HG03354 (cell line): ENCODE measurements around the gene VWA8.
"Not testable (repeated sequence)": the region's sequence is repeated elsewhere in the genome, so short reads cannot be mapped to it uniquely, and the experiment has no call there.

Experiments
- ATAC-seq: cut with Tn5 transposase; IDR thresholded peaks from one replicate; pipeline ENCODE4 v1.9.1; 2021; ENCODE audit warnings: mild to moderate bottlenecking; ENCODE audit not compliant: unreplicated experiment, poor library complexity, severe bottlenecking

Gene VWA8

DNA sequence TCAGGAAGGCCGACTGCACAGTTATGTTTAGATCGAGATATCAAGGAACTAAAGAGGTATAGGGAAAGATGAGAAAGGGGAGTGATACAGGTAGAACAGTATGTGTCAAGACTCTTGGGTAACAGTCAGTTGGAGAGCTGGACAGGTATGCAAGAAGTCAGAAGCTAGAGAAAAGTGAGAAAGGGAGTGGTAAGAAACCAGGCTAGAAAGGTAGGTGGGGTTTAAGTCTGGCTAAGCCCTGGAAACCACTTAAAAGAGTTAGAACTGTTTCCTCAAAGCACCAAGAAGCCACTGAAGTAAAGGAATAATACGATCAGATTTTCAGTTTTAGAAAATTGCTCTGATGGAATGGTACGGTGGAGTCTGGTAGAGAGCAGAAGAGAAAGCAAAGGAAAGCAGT, 196.4 kb downstream of the VWA8 start:
- no peak for ATAC-seq

DNA sequence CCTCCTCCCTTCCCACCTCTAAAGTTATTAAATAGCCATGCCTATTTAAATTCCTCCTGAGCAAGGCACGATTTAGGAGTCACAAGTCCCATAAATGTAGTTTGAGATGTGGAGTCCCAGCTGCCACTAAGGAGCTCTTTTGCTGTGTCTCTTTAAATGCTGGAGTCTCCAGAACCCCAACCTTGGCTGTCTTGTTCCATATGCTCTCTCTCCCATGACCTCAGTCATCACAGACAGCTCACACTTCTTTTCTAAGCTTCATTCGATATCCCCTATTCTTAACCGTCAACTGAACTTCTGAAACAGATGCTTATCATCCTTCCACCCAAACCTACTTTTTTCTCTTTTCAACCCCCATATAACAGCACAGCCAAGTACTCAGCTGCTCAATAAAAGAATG, 197.1 kb downstream of the VWA8 start:
- ATAC-seq: no peak

DNA sequence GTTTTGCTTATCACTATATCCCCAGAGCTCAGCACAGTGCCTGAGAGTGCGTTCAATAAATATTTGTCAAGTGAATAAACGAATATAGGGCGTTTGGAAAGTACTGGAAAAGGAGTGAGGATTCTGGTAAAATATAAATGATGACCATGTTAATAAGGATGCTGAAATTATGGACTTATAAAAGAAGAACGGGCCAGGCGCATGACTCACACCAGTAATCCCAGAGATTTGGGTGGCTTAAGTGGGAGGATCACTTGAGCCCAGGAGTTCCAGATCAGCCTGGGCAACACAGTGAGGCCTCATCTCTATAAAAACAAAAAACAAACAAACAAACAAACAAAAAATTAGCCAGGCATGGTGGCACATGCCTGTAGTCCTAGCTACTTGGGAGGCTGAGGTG, 198.1 kb downstream of the VWA8 start:
- ATAC-seq: no peak

DNA sequence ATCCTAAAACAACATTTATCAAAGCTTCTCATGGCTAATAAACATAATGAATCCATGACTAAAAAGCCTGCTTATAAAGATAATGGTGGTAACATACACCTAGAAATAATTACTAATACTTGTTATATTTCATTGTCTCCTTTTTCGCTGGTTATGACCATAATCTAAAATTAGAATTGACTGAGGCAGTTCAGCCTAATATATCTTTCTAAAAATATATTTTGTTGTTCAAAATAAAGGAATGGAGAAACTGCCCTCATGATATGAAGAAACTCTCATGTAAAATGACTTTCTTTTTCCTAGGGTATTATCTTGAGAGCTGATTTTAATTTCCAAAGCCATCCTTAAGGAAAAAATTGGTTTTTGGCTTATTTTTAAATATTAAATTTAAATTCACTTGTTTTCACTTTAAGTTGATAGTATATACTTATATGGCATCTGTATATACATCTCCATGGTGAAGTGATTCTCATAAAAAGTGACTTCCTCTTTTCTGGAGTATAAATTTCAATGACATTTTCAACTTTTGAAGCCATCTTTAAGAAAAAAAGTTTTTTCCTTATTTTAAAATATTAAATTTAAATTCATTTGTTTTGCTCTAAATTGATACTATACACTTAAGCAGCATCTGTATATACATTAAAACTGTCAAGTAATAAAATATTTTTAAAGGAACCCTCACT, 204.6 kb downstream of the VWA8 start:
- no peak for ATAC-seq

DNA sequence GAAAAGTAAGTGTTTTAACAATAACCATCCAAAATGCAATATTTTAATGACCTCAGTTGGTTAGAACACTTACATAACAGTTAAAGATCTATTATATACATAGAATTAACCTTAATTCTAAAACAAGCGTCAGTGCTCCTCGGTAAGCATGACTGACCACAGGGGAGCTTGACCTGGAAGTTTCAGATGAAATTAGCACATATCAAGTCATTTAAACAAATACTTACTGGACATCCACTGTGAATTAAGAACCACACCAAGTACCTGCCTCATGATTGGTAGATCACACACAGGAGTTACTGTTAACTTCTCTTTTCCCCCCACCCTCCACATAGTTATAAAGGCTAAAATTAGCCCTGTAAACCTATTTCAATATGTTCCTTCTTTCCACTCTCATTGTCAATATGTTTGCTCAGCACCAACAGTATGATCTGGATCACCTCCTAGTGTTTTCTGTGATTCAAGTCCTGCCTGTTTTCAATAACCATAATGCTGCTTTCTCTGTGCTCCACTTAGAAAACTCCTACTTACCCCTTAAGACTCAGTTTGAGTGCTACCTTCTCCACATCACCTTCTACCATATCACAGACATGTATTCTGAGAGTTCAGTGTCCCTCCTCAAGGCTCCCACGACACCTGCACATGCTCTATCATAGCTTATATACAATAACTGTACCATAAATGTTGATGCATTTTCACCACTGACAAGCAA, 209.0 kb downstream of the VWA8 start:
- no peak for ATAC-seq

DNA sequence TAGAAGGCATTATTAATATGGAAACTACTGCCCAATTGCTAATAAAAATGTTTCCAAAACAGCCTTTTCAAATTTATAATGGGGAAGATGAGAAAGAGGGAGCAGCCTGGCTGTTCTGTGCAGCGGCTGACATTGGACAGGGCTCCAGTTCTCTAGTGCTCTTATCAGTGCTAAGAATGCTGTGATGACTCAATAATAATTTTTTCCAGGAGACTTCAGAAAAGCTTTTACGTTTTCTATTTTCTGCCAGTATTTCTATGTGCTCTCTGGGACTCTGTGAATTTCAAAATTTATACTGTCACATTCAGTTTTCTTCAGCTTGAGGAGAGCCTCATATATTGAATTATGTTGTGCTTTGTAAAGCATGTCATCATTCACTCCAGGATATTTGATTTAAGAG, 209.6 kb downstream of the VWA8 start:
- ATAC-seq: no peak

DNA sequence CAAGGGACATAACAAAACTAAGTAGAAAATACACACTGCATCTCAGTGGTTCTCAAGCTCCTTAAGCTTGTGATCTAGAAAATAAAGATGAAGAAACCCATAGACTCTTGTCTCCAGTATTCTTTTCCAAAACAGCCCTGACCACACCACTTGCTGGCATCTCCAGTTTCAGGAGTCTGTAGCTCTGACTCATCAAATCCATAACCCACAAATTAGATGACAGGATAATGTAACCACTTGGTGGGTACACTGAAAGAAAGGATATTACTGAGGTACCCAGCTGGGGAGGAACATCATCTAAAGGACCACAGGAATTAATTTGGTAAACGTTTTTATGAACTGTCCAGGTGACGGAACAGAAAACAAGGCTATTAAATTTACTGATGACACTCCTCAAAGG, 214.7 kb downstream of the VWA8 start:
- no peak for ATAC-seq

DNA sequence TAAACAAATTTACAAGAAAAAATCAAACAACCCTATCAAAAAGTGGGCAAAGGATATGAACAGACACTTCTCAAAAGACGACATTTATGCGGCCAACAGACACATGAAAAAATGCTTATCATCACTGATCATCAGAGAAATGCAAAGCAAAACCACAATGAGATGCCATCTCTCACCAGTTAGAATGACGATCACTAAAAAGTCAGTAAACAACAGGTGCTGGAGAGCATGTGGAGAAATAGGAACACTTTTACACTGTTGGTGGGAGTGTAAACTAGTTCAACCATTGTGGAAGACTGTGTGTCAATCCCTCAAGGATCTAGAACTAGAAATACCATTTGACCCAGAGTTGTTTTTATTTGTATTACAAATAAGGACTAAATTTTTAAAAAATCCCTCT, 215.4 kb downstream of the VWA8 start:
- ATAC-seq: not testable (repeated sequence)

DNA sequence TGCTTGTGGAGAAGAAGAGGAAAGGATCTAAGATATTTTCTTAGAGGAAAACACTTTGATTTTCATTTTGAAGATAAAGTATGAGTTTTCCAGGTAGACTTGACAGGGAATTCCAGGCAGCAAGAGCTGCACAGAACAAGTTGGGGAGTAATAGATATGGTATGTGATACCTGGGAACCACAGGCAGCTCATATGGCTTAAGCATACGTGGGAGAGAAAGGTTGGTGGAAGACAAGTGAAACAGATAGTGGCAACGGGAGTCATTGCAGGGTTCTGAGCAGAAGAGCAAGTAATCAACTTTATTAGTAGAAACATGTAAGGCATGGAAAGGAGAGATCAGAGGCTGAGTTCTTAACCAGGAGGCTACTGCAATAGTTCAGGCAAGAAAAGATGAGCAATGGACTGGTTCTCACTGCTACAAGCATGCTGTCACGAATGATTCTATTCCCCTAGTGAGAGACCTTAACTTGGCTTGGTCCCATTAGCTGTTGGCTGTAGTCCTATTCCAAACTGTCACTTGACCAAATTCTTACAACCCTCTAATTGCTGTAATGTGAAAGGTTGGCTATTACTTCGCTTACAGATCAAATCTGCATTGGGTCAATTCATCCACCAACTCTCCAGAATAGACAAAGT, 217.9 kb downstream of the VWA8 start:
- no peak for ATAC-seq

DNA sequence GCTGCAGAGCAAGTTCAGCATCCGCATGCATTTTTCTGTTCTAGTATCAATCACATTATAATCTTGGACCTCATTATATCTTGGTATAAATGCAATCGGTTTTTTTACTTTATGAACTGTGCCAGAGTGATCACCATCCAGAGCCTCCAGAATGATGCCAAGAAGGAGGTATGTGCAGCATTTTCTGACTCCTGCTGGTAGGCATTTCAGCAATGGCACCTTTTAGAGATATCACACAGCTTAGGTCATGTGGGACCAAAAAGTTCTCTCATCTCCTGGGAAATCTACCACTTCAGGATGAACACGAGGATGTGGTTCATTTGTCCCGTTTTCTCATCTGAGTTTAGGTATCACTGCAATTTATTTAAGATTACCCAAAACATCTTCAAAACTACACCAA, 220.4 kb downstream of the VWA8 start:
- ATAC-seq: no peak

DNA sequence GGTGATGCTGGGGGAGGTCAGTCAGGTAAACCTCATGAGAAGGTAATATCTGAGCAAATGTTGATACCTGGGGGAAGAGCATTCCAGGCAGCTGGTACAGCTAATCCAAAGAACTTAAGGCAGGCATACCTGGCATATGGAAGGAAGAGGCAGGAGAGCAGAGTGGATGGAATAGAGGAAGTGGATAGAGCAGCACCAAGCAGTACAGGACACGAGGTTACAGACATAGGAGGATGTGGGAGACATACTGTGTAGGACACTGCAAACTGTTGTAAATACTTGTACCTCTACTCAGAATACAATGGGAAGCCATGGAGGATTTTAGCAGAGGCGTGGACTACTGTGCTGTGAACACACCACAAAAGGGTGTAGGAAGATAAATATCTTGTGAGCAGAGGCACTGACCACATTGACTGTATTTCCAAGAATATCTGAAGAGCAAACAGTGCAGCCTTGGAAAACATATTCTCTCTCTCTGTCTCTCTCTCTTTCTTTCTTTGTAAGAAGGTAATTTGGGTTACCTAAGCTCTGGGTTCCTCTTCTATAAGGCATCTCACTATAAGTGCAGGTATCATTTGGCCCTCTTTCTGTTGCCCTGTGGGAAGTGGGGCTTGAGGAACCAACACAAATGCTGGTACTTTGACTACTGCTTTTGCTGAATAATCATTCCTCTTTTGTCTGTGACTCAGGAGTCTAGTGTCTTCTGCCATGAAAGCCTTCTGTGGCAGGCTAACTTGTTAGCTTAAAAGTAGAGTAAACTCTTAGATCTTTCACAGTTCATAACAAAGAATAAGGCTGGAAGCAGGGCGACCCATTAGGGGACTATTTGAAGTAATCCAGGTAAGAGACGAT, 238.0 kb downstream of the VWA8 start:
- no peak for ATAC-seq

DNA sequence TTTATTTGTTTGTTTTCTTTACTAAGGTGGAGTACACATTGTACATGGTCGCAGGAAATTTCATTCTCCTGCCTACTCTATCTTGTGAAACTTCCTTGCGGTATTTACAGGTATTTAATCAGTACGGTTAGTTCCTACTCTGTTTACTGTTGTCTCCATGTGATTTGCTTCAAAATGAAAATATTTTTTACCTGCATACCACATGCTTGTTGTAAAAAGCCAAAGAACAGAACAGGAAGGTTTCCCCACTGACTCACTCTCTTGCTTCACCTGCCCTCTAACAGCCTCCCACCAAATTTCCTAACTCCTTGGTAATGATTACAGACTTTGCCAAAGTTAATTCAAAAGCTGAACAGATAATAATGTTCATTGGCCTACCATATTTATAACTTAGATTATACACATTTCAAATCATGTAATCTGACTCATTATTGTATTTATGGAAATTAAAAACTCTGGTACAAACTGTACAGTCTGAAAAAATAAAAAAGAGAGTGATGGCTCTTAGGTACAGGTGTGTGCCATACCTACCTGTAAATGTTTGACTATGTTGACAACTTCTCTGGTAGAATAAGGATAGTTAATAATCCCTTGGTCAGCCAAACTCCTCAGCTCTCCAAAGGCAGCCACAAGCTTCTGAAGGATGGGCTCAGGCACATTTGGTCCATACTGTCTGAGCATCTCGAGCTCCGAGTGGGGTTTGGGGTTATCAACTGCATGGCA, 239.9 kb downstream of the VWA8 start:
- ATAC-seq: no peak

DNA sequence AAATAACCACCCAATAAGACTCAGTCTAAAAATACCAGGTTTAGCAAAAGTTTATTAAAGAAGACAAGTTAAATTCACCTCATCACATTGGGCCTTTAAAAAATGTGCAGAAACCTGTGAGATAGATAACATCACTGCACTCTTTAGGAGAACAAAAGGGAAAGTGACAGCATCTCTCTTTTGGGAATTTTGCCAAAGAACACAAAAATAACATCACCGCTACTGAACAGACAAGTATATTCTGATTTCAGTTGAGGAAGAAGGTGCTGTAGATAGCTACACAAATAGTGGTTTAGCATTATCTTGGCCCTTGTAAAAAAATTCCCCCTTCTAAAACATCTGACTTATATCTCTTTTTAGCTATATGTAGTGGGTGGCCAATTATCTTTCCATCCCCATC, 244.7 kb downstream of the VWA8 start:
- ATAC-seq: no peak

DNA sequence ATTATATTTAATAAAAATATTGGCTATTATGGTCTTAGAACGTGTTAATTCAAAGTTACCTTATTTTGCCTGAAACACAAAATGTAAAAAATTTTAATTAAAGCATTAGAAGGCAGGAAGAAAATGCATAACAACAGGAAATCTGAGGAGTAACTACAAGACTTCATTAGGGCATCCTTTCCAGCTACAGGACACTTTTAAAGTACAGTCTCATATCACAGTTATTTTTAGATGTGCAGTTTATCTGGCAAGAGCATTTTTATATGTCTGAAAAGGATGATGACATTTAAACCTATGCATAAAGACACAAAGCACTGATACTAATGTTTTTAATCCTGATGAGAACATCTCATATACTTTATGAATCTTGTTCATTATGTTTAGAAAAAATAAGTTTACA, 247.5 kb downstream of the VWA8 start:
- ATAC-seq: no peak

DNA sequence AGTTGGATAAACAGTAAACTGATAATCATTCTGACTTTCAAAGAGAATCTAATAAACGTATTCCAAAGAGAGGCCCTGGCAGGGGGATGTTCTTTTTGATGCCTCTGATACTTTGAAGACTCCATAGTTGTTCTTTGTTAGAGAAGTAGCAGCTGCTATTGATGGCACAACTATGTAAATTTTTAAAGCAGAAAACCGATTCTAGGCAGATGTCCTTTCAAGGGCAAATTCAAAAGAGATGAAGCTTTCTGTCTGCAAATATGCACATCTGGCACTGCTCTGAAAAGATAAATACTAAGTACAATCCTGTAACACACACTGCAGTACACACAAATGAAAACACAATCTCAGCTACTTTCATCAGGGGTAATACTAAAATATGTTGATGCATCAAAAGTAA, 250.1 kb downstream of the VWA8 start:
- no peak for ATAC-seq

DNA sequence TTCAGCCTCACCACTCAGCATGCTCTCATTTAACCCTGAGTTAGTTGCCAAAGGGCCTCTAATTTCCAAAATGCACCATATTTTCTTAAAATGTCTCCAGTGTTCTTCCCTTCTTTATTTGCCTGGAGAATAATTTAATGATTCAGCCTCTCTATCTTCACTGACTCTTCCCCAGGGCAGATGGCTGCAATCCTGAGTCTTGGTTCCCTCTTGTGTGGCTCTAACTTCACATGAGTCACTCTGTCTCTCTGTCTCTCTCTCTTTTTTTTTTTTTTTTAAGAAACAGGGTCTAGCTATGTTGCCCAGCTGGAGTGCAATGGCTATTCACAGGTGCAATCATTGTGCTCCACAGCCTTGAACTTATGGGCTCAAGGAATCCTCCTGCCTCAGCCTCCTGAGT, 251.4 kb downstream of the VWA8 start:
- ATAC-seq: no peak

DNA sequence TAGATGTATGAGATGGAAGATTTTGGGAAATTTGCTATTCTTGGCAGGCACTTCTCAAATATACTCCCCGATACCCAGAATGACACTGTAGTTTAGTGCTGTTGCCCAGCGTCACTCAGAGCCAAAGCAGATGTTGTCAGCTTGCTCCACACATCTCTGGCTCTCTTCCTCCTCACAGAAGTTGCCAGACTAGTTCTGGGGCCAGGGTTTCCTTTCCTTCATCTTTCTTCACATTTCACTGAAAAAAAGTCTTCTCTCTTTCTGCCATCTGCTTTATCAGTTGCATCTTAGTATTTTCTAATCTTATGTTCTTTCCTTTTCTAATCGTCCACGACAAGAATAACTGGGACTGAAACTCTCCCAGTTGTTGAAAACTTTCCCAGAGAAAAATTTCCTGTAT, 252.2 kb downstream of the VWA8 start:
- no peak for ATAC-seq

DNA sequence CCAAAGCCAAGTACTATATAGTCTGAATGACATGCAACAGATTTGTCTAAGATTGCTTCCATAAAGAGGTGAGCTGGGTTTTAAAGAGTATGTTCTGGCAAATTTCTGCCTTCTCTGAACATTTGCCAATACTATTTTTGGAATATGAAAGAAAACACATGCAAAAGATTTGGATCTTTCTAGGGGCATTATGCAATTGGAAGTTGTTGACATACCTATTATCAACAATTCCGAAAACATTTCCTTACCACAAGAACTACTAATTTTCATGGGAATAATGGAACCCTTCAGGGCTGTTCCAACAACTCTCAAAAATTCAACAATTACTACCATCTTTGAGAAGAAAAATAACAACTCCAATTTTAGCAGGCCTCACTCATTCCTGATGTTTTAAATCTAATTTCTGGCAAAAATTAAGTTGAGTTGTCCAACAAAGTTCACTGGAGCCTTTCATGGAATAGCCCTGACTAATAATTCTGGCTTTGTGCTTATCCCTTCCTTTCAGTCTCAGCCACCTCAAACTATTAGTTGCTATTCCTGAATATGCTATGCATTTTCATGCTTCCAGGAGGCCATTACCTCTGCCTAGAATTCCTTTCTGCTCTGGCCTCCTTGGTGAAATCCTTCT, 253.6 kb downstream of the VWA8 start:
- no peak for ATAC-seq

DNA sequence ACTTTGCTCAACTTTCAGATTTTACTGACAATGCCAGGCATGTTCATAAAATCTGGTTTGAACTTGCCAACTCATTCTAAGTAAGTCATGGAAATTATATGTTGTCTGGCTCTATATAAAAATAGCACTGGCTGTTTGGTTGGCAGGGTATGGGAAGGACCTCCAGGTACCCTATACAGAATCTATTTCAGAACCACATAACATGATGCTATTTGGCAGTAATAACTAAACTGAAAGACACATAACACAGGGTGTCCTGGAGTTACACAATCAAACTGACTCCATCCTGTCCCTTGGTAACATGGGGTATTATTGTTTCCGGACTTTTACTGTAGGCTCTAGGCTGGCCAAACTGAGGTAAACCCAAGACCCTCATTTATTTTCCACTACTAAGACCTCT, 254.8 kb downstream of the VWA8 start:
- no peak for ATAC-seq
